ENCODE data around the gene INSYN2B.
"Not testable (repeated sequence)": the region's sequence is repeated elsewhere in the genome, so short reads cannot be mapped to it uniquely, and the experiment has no call there.

The INSYN2B gene

DNA sequence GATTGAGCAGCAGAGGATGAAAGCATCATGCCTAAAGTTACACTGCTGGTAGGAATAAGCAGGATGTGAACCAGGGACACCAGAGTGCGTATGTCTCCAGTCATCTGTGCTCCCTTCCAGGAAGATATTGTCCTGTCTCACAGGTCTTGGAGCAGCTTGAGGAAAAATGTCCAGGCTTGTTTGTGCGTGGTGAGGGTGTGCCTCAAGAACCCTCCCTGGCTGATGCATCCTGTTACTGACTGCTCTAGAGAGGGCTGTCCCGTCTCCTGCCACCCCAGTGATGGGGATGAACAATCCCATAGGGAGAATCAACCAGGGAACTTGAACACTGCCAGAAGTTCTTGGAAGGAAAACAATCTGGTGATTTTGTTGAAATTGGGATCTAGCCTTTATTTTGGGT is 132.0 kb downstream of the INSYN2B start:
- TF ChIP-seq, protein P1, sequence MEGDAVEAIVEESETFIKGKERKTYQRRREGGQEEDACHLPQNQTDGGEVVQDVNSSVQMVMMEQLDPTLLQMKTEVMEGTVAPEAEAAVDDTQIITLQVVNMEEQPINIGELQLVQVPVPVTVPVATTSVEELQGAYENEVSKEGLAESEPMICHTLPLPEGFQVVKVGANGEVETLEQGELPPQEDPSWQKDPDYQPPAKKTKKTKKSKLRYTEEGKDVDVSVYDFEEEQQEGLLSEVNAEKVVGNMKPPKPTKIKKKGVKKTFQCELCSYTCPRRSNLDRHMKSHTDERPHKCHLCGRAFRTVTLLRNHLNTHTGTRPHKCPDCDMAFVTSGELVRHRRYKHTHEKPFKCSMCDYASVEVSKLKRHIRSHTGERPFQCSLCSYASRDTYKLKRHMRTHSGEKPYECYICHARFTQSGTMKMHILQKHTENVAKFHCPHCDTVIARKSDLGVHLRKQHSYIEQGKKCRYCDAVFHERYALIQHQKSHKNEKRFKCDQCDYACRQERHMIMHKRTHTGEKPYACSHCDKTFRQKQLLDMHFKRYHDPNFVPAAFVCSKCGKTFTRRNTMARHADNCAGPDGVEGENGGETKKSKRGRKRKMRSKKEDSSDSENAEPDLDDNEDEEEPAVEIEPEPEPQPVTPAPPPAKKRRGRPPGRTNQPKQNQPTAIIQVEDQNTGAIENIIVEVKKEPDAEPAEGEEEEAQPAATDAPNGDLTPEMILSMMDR (IDR thresholded peaks at IDR 0.05; ENCODE audit: low read depth, low read length, missing control alignments) = no peak
- no peak for DNase-seq (ENCODE audit: extremely low read depth, low read depth)
- no peak overlapping the region for H3K4me3 ChIP-seq (replicated peaks; ENCODE audit: low read depth, low read length)

DNA sequence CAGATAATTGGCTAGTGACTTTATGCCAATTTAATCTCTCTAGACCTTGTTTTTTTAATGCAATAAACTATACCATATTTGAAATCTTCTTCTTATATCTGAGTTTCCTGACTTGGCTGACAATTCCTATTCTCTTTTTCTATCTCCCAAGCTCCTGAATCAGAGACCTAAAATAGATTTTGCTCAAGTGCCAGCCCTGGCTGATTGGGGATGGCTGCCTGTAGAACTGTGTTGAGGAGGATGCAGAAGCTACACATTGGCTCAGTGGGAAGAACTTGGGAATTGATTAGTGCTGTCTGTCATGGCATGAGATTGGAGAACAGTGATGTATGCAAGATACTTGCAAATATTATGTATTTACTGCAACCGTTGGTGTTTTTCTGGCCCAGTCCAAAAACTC is 132.8 kb downstream of the INSYN2B start:
- DNase-seq (ENCODE audit: extremely low read depth, low read depth) = no peak
- TF ChIP-seq, protein P1 (IDR thresholded peaks at IDR 0.05; ENCODE audit: low read depth, low read length, missing control alignments) = no peak
- H3K4me3 ChIP-seq (replicated peaks; ENCODE audit: low read depth, low read length) = no peak overlapping the region

GRCh38 chr5:169842699-169843098 is 137.6 kb downstream of the INSYN2B start:
- H3K4me3 ChIP-seq (replicated peaks; ENCODE audit: low read depth, low read length) = no peak overlapping the region
- no peak for DNase-seq (ENCODE audit: extremely low read depth, low read depth)
- TF ChIP-seq, protein P1 (IDR thresholded peaks at IDR 0.05; ENCODE audit: low read depth, low read length, missing control alignments) = no peak

DNA sequence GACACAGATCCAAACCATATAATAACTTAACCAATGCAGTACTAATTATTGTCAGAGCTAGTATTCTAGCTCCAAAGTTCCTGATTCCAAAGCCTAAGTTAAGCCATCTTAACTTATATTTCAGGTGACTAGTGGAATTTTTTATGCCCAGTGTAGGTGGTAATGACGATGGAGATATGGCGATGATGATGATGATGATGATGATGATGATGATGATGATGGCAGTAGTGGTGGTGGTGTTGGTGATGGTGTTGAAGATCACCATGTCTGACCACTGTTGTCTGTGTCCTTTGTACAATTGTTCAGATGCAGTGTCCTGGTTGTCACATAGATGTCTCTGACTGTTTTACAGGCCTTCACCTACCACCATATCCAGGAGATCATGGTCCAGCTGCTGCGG is 139.9 kb downstream of the INSYN2B start:
- DNase-seq (ENCODE audit: extremely low read depth, low read depth) = no peak
- H3K4me3 ChIP-seq (replicated peaks; ENCODE audit: low read depth, low read length) = no peak overlapping the region
- TF ChIP-seq, protein P1 (IDR thresholded peaks at IDR 0.05; ENCODE audit: low read depth, low read length, missing control alignments) = no peak

- TF ChIP-seq, protein P1 (IDR thresholded peaks at IDR 0.05; ENCODE audit: low read depth, low read length, missing control alignments) = no peak
- no peak for DNase-seq (ENCODE audit: extremely low read depth, low read depth)
Observed at GRCh38 chr5:169838688-169839087, 141.6 kb downstream of the INSYN2B start.

DNA sequence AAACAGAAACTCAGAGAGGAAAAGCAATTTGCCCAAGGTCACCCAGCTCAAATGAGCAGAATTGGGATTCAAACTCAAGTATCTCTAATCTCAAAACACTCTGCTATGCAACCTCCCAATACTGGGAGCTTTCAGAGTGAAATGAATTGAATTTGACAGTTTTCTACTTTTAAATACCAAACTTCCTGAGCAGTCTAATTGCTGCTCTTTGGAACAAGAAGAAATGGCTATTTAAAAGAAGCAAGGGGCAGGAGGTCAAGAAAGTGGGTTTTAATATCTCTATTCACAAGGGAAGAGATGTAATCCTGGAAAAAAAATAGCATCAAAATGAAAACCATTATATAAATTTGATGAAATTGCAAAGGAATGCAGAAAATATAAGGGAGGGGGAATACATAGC is 142.6 kb downstream of the INSYN2B start:
- no peak for DNase-seq (ENCODE audit: extremely low read depth, low read depth)
- H3K4me3 ChIP-seq (replicated peaks; ENCODE audit: low read depth, low read length) = no peak overlapping the region
- TF ChIP-seq, protein P1 (IDR thresholded peaks at IDR 0.05; ENCODE audit: low read depth, low read length, missing control alignments) = no peak

More at GRCh38 chr5:169838688-169839087, 141.6 kb downstream of the INSYN2B start:
- H3K4me3 ChIP-seq (replicated peaks; ENCODE audit: low read depth, low read length) = no peak overlapping the region

DNA sequence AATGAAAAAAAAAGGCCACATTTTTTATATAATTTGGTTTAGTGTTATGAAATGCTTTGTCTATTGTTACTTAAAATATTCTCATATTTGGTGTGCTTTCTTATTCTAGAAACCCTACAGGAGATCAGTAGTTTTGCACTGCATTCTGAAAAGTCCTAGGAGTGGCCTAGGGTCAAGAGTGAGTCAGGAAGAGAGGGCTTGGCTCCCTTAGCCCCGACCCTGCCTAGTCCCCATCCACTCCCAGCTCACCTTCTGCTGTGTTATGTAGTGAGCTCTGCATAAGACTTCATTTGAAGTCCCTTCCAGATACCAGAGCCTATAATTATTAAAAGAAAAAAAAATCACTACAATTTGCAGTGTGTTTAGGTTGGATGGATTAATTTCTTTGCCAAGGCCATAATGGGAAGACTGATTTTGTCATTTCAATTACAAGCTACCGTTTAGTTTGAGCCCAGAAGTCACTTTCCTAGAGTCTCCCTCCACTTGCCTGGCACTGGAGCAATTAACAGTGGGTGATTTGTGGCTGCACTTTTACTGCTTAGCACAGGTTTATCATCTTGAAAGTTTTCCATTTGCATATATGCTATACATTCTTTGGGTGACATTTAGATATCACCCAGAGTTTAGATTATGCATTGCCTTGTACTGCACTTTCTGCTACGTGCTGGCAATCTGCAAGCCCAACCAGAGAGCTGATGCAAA is 143.3 kb downstream of the INSYN2B start:
- TF ChIP-seq, protein P1 (IDR thresholded peaks at IDR 0.05; ENCODE audit: low read depth, low read length, missing control alignments) = no peak
- DNase-seq (ENCODE audit: extremely low read depth, low read depth) = no peak
- H3K4me3 ChIP-seq (replicated peaks; ENCODE audit: low read depth, low read length) = no peak overlapping the region

- not testable (repeated sequence) for H3K4me3 ChIP-seq (replicated peaks; ENCODE audit: low read depth, low read length); DNase-seq (ENCODE audit: extremely low read depth, low read depth)
Observed at GRCh38 chr5:169834540-169834939, 145.8 kb downstream of the INSYN2B start.

GRCh38 chr5:169833681-169834292 is 146.5 kb downstream of the INSYN2B start:
- not testable (repeated sequence) for H3K4me3 ChIP-seq (replicated peaks; ENCODE audit: low read depth, low read length); DNase-seq (ENCODE audit: extremely low read depth, low read depth)
